Measurements from ENCODE around the gene CAMK1.

- TF ChIP-seq POLR2A (IDR thresholded peaks at IDR 0.05; ENCODE audit: extremely low read depth, insufficient read length) (no peak), CTCF (IDR thresholded peaks at IDR 0.05; ENCODE audit: low read depth, low read length) (no peak), MAX (IDR thresholded peaks at IDR 0.05; ENCODE audit: low read depth, low read length) (no peak), MYC (IDR thresholded peaks at IDR 0.05; ENCODE audit: low read depth, low read length) (no peak)
Measured at GRCh38 chr3:9806137-9806536, 36.4 kb upstream of the CAMK1 start.
